ENCODE results near the gene MAD2L1BP. TPM values are rescaled to one million over a fixed set of nuclear protein-coding genes. Genes with fewer than 3 reads are reported as not detected.

Gene MAD2L1BP
- total RNA-seq, 1 donor from 2014 or later = 22.3 TPM

- DNase-seq = peak; percentile 78
Observed at GRCh38 chr6:43667245-43668150, 31.9 kb downstream of the MAD2L1BP start.

GRCh38 chr6:43668151-43669028, 32.8 kb downstream of the MAD2L1BP start:
- DNase-seq = peak; percentile 76

GRCh38 chr6:43669050-43669921, 33.6 kb downstream of the MAD2L1BP start:
- DNase-seq = peak; percentile 44

GRCh38 chr6:43669922-43670622, 34.4 kb downstream of the MAD2L1BP start:
- DNase-seq = no peak

GRCh38 chr6:43670623-43670986, 35.0 kb downstream of the MAD2L1BP start:
- DNase-seq = no peak

- no peak for DNase-seq
Observed at GRCh38 chr6:43671011-43671800, 35.6 kb downstream of the MAD2L1BP start.

- no peak for DNase-seq
Observed at GRCh38 chr6:43671801-43672690, 36.4 kb downstream of the MAD2L1BP start.

GRCh38 chr6:43673444-43674084, 37.9 kb downstream of the MAD2L1BP start:
- no peak for DNase-seq

GRCh38 chr6:43674291-43674690, 38.7 kb downstream of the MAD2L1BP start:
- no peak for DNase-seq

- no peak for DNase-seq
Observed at GRCh38 chr6:43674921-43675320, 39.3 kb downstream of the MAD2L1BP start.

GRCh38 chr6:43676962-43677606, 41.4 kb downstream of the MAD2L1BP start:
- no peak for DNase-seq

GRCh38 chr6:43677759-43678158, 42.1 kb downstream of the MAD2L1BP start:
- no peak for DNase-seq

- no peak for DNase-seq
Observed at GRCh38 chr6:43678341-43678740, 42.7 kb downstream of the MAD2L1BP start.

GRCh38 chr6:43679057-43679456, 43.4 kb downstream of the MAD2L1BP start:
- no peak for DNase-seq

GRCh38 chr6:43680308-43681200, 44.9 kb downstream of the MAD2L1BP start:
- DNase-seq = no peak

- DNase-seq = no peak
Observed at GRCh38 chr6:43681303-43681702, 45.7 kb downstream of the MAD2L1BP start.

- DNase-seq = no peak
Observed at GRCh38 chr6:43682724-43683429, 47.2 kb downstream of the MAD2L1BP start.

All from occipital lobe (tissue), 2 donors.